K562 (cell line): ENCODE results near the gene CSNK1G2. TPM values are rescaled to one million over a fixed set of nuclear protein-coding genes. Genes with fewer than 3 reads are reported as not detected.
A peak's percentile ranks its signal among the peaks of the same experiment; 100 is the strongest.

Experiments
- ATAC-seq: fragments of 200-7000 bp; cut with Tn5 transposase; 3 replicates; pipeline ENCODE4 v1.9.1; 2020; ENCODE audit warnings: moderate library complexity
- BruUV-seq: library from RNA; stranded (reverse); fragments of 400-500 nt; replicated peaks from 2 replicates; lab custom pipeline; 2021; lab: Mats Ljungman, UMichigan
- CTCF ChIA-PET: fragments of 300-600 bp; formaldehyde crosslinking; extraction: SDS; loops from one replicate; lab custom pipeline; 2021; ENCODE audit warnings: low intra/inter-chr PET ratio; lab: Yijun Ruan, JAX
- POLR2A ChIA-PET: fragments of 300-600, 350-650 bp; sonication (Branson Sonifier 250); formaldehyde crosslinking; extraction: SDS; loops from one replicate; lab custom pipeline; 2021; ENCODE audit warnings: antibody characterized with exemption, inconsistent platforms; lab: Yijun Ruan, JAX
- DNase-seq, 4 experiments: peaks; one replicate each; pipeline versions ENCODE4 v3.0.0 to v3.0.0-alpha.2; 2011 to 2018; ENCODE audit warnings: low spot score in 3 of 4, mixed read lengths in 3 of 4; ENCODE audit errors: extremely low read depth in 1 of 4
- FAIRE-seq: peaks from 2 replicates; lab custom pipeline; 2011; peaks lifted over from hg19 to GRCh38; lab: Jason Lieb, UNC
- H2AFZ ChIP-seq: 2 replicates; pipeline ENCODE4 v1.6.0; 2011; ENCODE audit warnings: low read depth, low read length, control low read depth, inconsistent platforms
- H3K27ac ChIP-seq: fragments of 200-600 bp; 3 replicates; pipeline ENCODE4 v1.8.0; 2011; ENCODE audit warnings: low read depth, mild to moderate bottlenecking, control low read depth, inconsistent platforms, low read length, moderate library complexity, mixed read lengths; ENCODE audit errors: extremely low read depth
- H3K27me3 ChIP-seq, 2 experiments: fragments of 300-600 bp in 1 of 2; 2 replicates in 1 of 2; 3 replicates in 1 of 2; pipeline versions ENCODE4 v1.6.0 to v1.8.0; 2011; ENCODE audit warnings: inconsistent platforms in 2 of 2, low read length in 2 of 2, mild to moderate bottlenecking in 1 of 2, mixed read lengths in 1 of 2, moderate library complexity in 1 of 2; ENCODE audit not compliant: control insufficient read depth in 2 of 2, insufficient read depth in 2 of 2
- H3K36me3 ChIP-seq: fragments of 300-600 bp; 3 replicates; pipeline ENCODE4 v1.8.0; 2011; ENCODE audit warnings: mild to moderate bottlenecking, low read length, inconsistent platforms; ENCODE audit not compliant: control insufficient read depth, insufficient read depth
- H3K4me1 ChIP-seq, 2 experiments: fragments of 200-600 bp in 1 of 2; replicated peaks in 1 of 2; 2 replicates in 1 of 2; 3 replicates in 1 of 2; pipeline versions ENCODE4 v1.5.1 to v1.8.0; 2011; ENCODE audit warnings: inconsistent platforms in 2 of 2, low read length in 2 of 2, mild to moderate bottlenecking in 1 of 2, mixed read lengths in 1 of 2, moderate library complexity in 1 of 2; ENCODE audit not compliant: control insufficient read depth in 2 of 2, insufficient read depth in 2 of 2
- H3K4me2 ChIP-seq: 2 replicates; pipeline ENCODE4 v1.6.1; 2011; ENCODE audit warnings: low read length, control low read depth, inconsistent platforms, mixed read lengths; ENCODE audit not compliant: insufficient read depth
- H3K4me3 ChIP-seq: fragments of 200-600 bp; sonication (generic), shearing (Covaris generic); 2 replicates; pipeline ENCODE4 v1.5.1; 2016; ENCODE audit warnings: control low read depth, inconsistent platforms
- H3K79me2 ChIP-seq: fragments of 200-600 bp; 3 replicates; pipeline ENCODE4 v1.8.0; 2011; ENCODE audit warnings: low read length, inconsistent platforms; ENCODE audit not compliant: control insufficient read depth, insufficient read depth
- H3K9ac ChIP-seq, 2 experiments: 2 replicates each; pipeline versions ENCODE4 v1.6.0 to v1.6.1; 2011; ENCODE audit warnings: low read depth in 2 of 2, low read length in 2 of 2, control low read depth in 1 of 2, inconsistent platforms in 1 of 2, mild to moderate bottlenecking in 1 of 2, mixed read lengths in 1 of 2; ENCODE audit not compliant: insufficient read depth in 1 of 2
- H3K9me1 ChIP-seq: one replicate; pipeline ENCODE4 v1.6.0; 2011; ENCODE audit warnings: inconsistent platforms, mild to moderate bottlenecking, low read length, moderate library complexity; ENCODE audit not compliant: control insufficient read depth, insufficient read depth
- H3K9me3 ChIP-seq: replicated peaks from 2 replicates; pipeline ENCODE4 v1.5.1; 2011; ENCODE audit warnings: low read depth, low read length, inconsistent platforms; ENCODE audit not compliant: control insufficient read depth, insufficient read depth
- H4K20me1 ChIP-seq: replicated peaks from 2 replicates; pipeline ENCODE4 v1.6.1; 2011; ENCODE audit warnings: low read length, inconsistent platforms, mixed read lengths; ENCODE audit not compliant: control insufficient read depth, insufficient read depth
- DPF2 ChIP-seq: fragments of 450-650 bp; IDR thresholded peaks from 2 replicates; pipeline ENCODE4 v1.6.1; 2016
- EP300 ChIP-seq: IDR thresholded peaks from 2 replicates; pipeline ENCODE4 v1.6.1; 2012; ENCODE audit warnings: low read length, improper control_type of control experiment
- GTF2E2 ChIP-seq: fragments of 200-800 bp; sonication (Bioruptor generic); IDR thresholded peaks from 2 replicates; pipeline ENCODE4 v1.6.1; 2016; ENCODE audit warnings: missing genetic modification characterization, missing compliant biosample characterization
- KLF13 ChIP-seq: fragments of 450-650 bp; IDR thresholded peaks from 2 replicates; pipeline ENCODE4 v1.6.1; 2016; ENCODE audit warnings: missing genetic modification characterization, low read depth, mild to moderate bottlenecking, missing compliant biosample characterization, moderate library complexity, borderline replicate concordance
- NR2C1 ChIP-seq, 2 experiments: fragments of 450-650 bp; IDR thresholded peaks; 2 replicates each; pipeline ENCODE4 v1.6.1; 2017; ENCODE audit warnings: mild to moderate bottlenecking in 2 of 2, antibody characterized with exemption in 1 of 2, inconsistent platforms in 1 of 2, missing compliant biosample characterization in 1 of 2, missing genetic modification characterization in 1 of 2
- RBFOX2 ChIP-seq: fragments of 200-400 bp; formaldehyde crosslinking; IDR thresholded peaks from 2 replicates; pipeline ENCODE4 v1.6.1; 2017; ENCODE audit warnings: low read depth, mild to moderate bottlenecking, low read length, moderate library complexity
- SETDB1 ChIP-seq: IDR thresholded peaks from one replicate; pipeline ENCODE4 v1.6.1; 2012; ENCODE audit warnings: low read length, control low read depth, inconsistent platforms
- TCF3 ChIP-seq: sonication (generic); formaldehyde crosslinking; IDR thresholded peaks from 2 replicates; pipeline ENCODE4 v1.4.0; 2020; ENCODE audit warnings: mild to moderate bottlenecking, missing genetic modification reagents
- TGIF2 ChIP-seq: sonication (generic); formaldehyde crosslinking; IDR thresholded peaks from 2 replicates; pipeline ENCODE4 v1.8.1; 2022; ENCODE audit warnings: mild to moderate bottlenecking, missing genetic modification reagents, moderate library complexity
- ZBTB33 ChIP-seq: sonication (generic); formaldehyde crosslinking; IDR thresholded peaks from 2 replicates; pipeline ENCODE4 v1.8.1; 2023; ENCODE audit warnings: mild to moderate bottlenecking, missing genetic modification reagents
- ZNF347 ChIP-seq: fragments of 450-650 bp; formaldehyde crosslinking; IDR thresholded peaks from 2 replicates; pipeline ENCODE4 v1.4.0; 2020; ENCODE audit warnings: low read depth, mild to moderate bottlenecking, moderate library complexity
- ZNF740 ChIP-seq, 3 experiments: fragments of 200-800 bp in 1 of 3; sonication (Bioruptor generic) in 1 of 3; sonication (generic) in 1 of 3; formaldehyde crosslinking in 1 of 3; IDR thresholded peaks; 2 replicates each; pipeline versions ENCODE4 v1.6.1 to v1.8.0; 2016 to 2022; ENCODE audit warnings: mild to moderate bottlenecking in 2 of 3, missing compliant biosample characterization in 2 of 3, missing genetic modification characterization in 2 of 3, missing genetic modification reagents in 1 of 3
- ZNF76 ChIP-seq: fragments of 250-450 bp; sonication (Bioruptor Pico); IDR thresholded peaks from 2 replicates; pipeline ENCODE4 v1.4.0; 2020; ENCODE audit warnings: mild to moderate bottlenecking, moderate library complexity, borderline replicate concordance
- WGBS: fragments of 100-300 bp; shearing (Covaris generic); methylation state at CpG from one replicate; pipeline ENCODE4 v1.1.6; 2016; ENCODE audit warnings: low coverage, mixed read lengths; ENCODE audit not compliant: insufficient coverage; ENCODE audit errors: missing lambda C conversion rate; 5-methylcytosine and 5-hydroxymethylcytosine counted together
- in situ Hi-C: fragments of 300-500 bp; cut with MboI; formaldehyde crosslinking; loops from 4 replicates; pipeline ENCODE4 v1.15.0; 2018; ENCODE audit warnings: inconsistent platforms, mixed read lengths
- intact Hi-C: fragments of 100-400 bp; cut with micrococcal nuclease; formaldehyde crosslinking; loops from 2 replicates; pipeline ENCODE4 v1.14.2; 2022
- polyA plus RNA-seq, 8 experiments: library from polyadenylated mRNA; depleted of rRNA in 4 of 8; stranded (reverse) in 5 of 8; unstranded in 3 of 8; fragments of >200 nt; fragmentation: Nextera tagmentation in 2 of 8; fragmentation: Illumina TruSeq in 1 of 8; extraction: Ambion mirVana in 2 of 8; extraction: Trizol in 1 of 8; gene quantifications; 2 replicates each; pipeline versions ENCODE4 v1.2.1 to v1.2.3, GENCODE V29; 2011 to 2014; ENCODE audit warnings: inconsistent platforms in 1 of 8, missing spikeins in 1 of 8
- total RNA-seq, 7 experiments: library from RNA; depleted of rRNA in 6 of 7; stranded (reverse); fragments of >200 nt in 6 of 7; fragmentation: Illumina TruSeq in 2 of 7; extraction: Trizol in 2 of 7; gene quantifications; 2 replicates each; pipeline versions ENCODE4 v1.2.1 to v1.2.3, GENCODE V29; 2011 to 2021; ENCODE audit warnings: low replicate concordance in 1 of 7

The CSNK1G2 gene
- total and polyA plus RNA-seq, 9 of the 15 experiments (the other 6 are each of a cell fraction or from before 2014, with no cell fraction given): 0.48 to 119 (median 49.5) TPM

GRCh38 chr19:1906985-1907562 lies 33.9 kb upstream of the CSNK1G2 start (continued):
- TF ChIP-seq GTF2E2 (tag): no peak

- Histone ChIP-seq H3K4me1 (peaks cover 16 to 61% of the 10 kb centered on the region in 2 experiments; a peak in 4 of 5 replicates), H3K9me1 (no peaks in the 10 kb centered on the region), H4K20me1 (no peaks in the 10 kb centered on the region; the same call in 1 of the 2 replicates), H3K27ac (0 out of 3 replicates have a peak overlapping the region, but pooled peaks have one; percentile 37), H3K27me3 (no peaks in the 10 kb centered on the region), H3K79me2 (peaks cover 70% of the 10 kb centered on the region), H3K4me3 (no peak overlapping the region), H3K36me3 (peaks cover 35% of the 10 kb centered on the region; the same call in 1 of the 3 replicates), H2AFZ (no peak overlapping the region), H3K4me2 (peak overlapping the region; percentile 13; the same call in 1 of the 2 replicates), H3K9me3 (no peaks in the 10 kb centered on the region), H3K9ac (peak overlapping the region in 1 of 2 experiments; percentile 89; a peak in 3 of 4 replicates)
- intact Hi-C loops: no loop called here
- ChIA-PET CTCF (no interaction called here), POLR2A (interaction anchor here (0.7 kb wide), 1 partner anchor 500 kb away, joined by 3 read pairs; no protein-coding TSS in a partner anchor)
- ATAC-seq (no peak), DNase-seq (peak; percentile 37 to 56 (median 52)), FAIRE-seq (no peak)
- no TSS peak for BruUV-seq
- in situ Hi-C loops: no loop called here
- 79% methylated on average over 36 of the region's 43 CpGs for WGBS
- no peak for TF ChIP-seq TGIF2 (CRISPR knock-in tag)
- TF ChIP-seq TCF3: peak; percentile 41; the same call in 1 of the 2 replicates
- TF ChIP-seq RBFOX2: peak; percentile 52
- no peak for TF ChIP-seq SETDB1
- TF ChIP-seq ZNF740 (CRISPR knock-in tag; IDR thresholded peaks at IDR 0.05): no peak
- TF ChIP-seq ZNF740 (tag; IDR thresholded peaks at IDR 0.05): no peak
- no peak for TF ChIP-seq EP300
- TF ChIP-seq ZNF347: no peak
- peak; percentile 23; the same call in 1 of the 2 replicates for TF ChIP-seq DPF2
- no peak for TF ChIP-seq NR2C1 (IDR thresholded peaks at IDR 0.05)
- no peak for TF ChIP-seq NR2C1 (tag; IDR thresholded peaks at IDR 0.05)
- no peak for TF ChIP-seq KLF13 (tag)
- peak; percentile 74 for TF ChIP-seq ZBTB33 (CRISPR knock-in tag)
- no peak for TF ChIP-seq ZNF76 (CRISPR knock-in tag)
These were observed 33.2 kb upstream of the CSNK1G2 start for GRCh38 chr19:1907563-1908363.
